Stimulated activated CD4-positive, alpha-beta T cell treated with anti-CD3 and anti-CD28 coated beads, TNF-alpha, amount 100 ng/mL, for 48 hours (primary cell): ENCODE measurements around the gene COG5.
"Not testable (repeated sequence)": the region's sequence is repeated elsewhere in the genome, so short reads cannot be mapped to it uniquely, and the experiment has no call there.

ENCODE experiments used
- DNase-seq, 3 donors: peaks; one replicate each; pipeline ENCODE4 v3.0.0-alpha.2; 2020; ENCODE audit warnings: low read depth in 3 of 3

COG5 gene

GRCh38 chr7:107579885-107580715 is 16.4 kb upstream of the COG5 start, which contains the start of gene BCAP29:
Gene BCAP29, plus strand, starts transcription at chr7:107580246. Its CDS starts 527 bp downstream, at chr7:107580773.
- DNase-seq, result peak; percentile 37 to 58 (median 46)

GRCh38 chr7:107579554-107579884 is 15.8 kb upstream of the COG5 start:
- DNase-seq, result no peak

- DNase-seq, result no peak
These were observed 9.8 kb upstream of the COG5 start for GRCh38 chr7:107573537-107573936.

- no peak for DNase-seq
These were observed 6.6 kb upstream of the COG5 start for GRCh38 chr7:107570298-107570697.

GRCh38 chr7:107564553-107565298 is 1.0 kb upstream of the COG5 start:
- DNase-seq, result no peak

GRCh38 chr7:107563081-107563774 is 492 bp downstream of the COG5 start:
- DNase-seq, result no peak

GRCh38 chr7:107560898-107561516 is 2.7 kb downstream of the COG5 start:
- DNase-seq, result no peak

GRCh38 chr7:107559864-107560263 is 3.9 kb downstream of the COG5 start:
- DNase-seq, result no peak

GRCh38 chr7:107555893-107556292 is 7.8 kb downstream of the COG5 start:
- no peak for DNase-seq

- no peak for DNase-seq
These were observed 11.8 kb downstream of the COG5 start for GRCh38 chr7:107551936-107552335.

GRCh38 chr7:107544848-107545591 is 18.7 kb downstream of the COG5 start:
- DNase-seq, result no peak

- no peak for DNase-seq
These were observed 20.3 kb downstream of the COG5 start for GRCh38 chr7:107543338-107543993.

- no peak for DNase-seq
These were observed 25.7 kb downstream of the COG5 start for GRCh38 chr7:107538001-107538400.

- DNase-seq, result not testable (repeated sequence)
These were observed 26.5 kb downstream of the COG5 start for GRCh38 chr7:107537228-107537627.

GRCh38 chr7:107534139-107534538 is 29.6 kb downstream of the COG5 start:
- no peak for DNase-seq

- DNase-seq, result no peak
These were observed 33.0 kb downstream of the COG5 start for GRCh38 chr7:107530751-107531150.

GRCh38 chr7:107528461-107528860 is 35.3 kb downstream of the COG5 start:
- no peak for DNase-seq

GRCh38 chr7:107527196-107527595 is 36.5 kb downstream of the COG5 start:
- DNase-seq, result no peak

GRCh38 chr7:107526672-107527071 is 37.0 kb downstream of the COG5 start:
- no peak for DNase-seq

- DNase-seq, result no peak
These were observed 56.9 kb downstream of the COG5 start for GRCh38 chr7:107506674-107507339.
